MCF 10A (cell line): ENCODE data around the gene PTPRE. TPM values are rescaled to one million over a fixed set of nuclear protein-coding genes. Genes with fewer than 3 reads are reported as not detected.

Source experiments
- BruUV-seq: library from RNA; stranded (reverse); fragments of 400-500 nt; replicated peaks from 2 replicates; lab custom pipeline; 2021; lab: Mats Ljungman, UMichigan
- CTCF ChIA-PET: fragments of 300-600 bp; sonication (Branson Sonifier 250); formaldehyde crosslinking; extraction: SDS; loops from one replicate; lab custom pipeline; 2021; ENCODE audit warnings: antibody characterized with exemption, inconsistent platforms; lab: Yijun Ruan, JAX
- POLR2A ChIA-PET: fragments of 300-600, 350-650 bp; sonication (Branson Sonifier 250); formaldehyde crosslinking; extraction: SDS; loops from one replicate; lab custom pipeline; 2020; ENCODE audit warnings: antibody characterized with exemption, inconsistent platforms; lab: Yijun Ruan, JAX
- DNase-seq: peaks from one replicate; pipeline ENCODE4 v3.0.0-alpha.2; 2018; ENCODE audit not compliant: unreplicated experiment
- H3K27ac Mint-ChIP-seq: one replicate; pipeline ENCODE4 v1.8.0; 2022; ENCODE audit warnings: mild to moderate bottlenecking, low read depth, mixed read lengths; ENCODE audit not compliant: unreplicated experiment
- H3K27me3 Mint-ChIP-seq: one replicate; pipeline ENCODE4 v1.8.0; 2022; ENCODE audit warnings: mixed read lengths; ENCODE audit not compliant: insufficient read depth, unreplicated experiment
- H3K36me3 Mint-ChIP-seq: one replicate; pipeline ENCODE4 v1.8.0; 2022; ENCODE audit warnings: mild to moderate bottlenecking, moderate library complexity, mixed read lengths; ENCODE audit not compliant: insufficient read depth, unreplicated experiment
- H3K4me1 Mint-ChIP-seq: one replicate; pipeline ENCODE4 v1.8.0; 2022; ENCODE audit warnings: mixed read lengths; ENCODE audit not compliant: insufficient read depth, unreplicated experiment
- H3K4me3 Mint-ChIP-seq: one replicate; pipeline ENCODE4 v1.8.0; 2022; ENCODE audit warnings: mild to moderate bottlenecking, moderate library complexity, mixed read lengths; ENCODE audit not compliant: unreplicated experiment
- H3K9me3 Mint-ChIP-seq: one replicate; pipeline ENCODE4 v1.8.0; 2022; ENCODE audit warnings: mixed read lengths; ENCODE audit not compliant: unreplicated experiment
- CTCF ChIP-seq: fragments of 200-600 bp; IDR thresholded peaks from one replicate; pipeline ENCODE4 v1.8.0; 2022; ENCODE audit warnings: antibody characterized with exemption, mild to moderate bottlenecking; ENCODE audit not compliant: unreplicated experiment
- intact Hi-C: fragments of 100-400 bp; cut with micrococcal nuclease; formaldehyde crosslinking; loops from 2 replicates; pipeline ENCODE4 v1.14.1; 2022
- total RNA-seq: library from RNA; stranded (reverse); gene quantifications from 2 replicates; pipeline ENCODE4 v1.2.3, GENCODE V29; 2022

Gene PTPRE
- total RNA-seq, 1 experiment from 2014 or later, result 34.6 TPM

GRCh38 chr10:128081720-128082119 lies 174.8 kb downstream of the PTPRE start:
- Mint-ChIP-seq H3K27me3 (no peaks in the 10 kb centered on the region), H3K36me3 (peaks cover 40% of the 10 kb centered on the region), H3K9me3 (no peaks in the 10 kb centered on the region), H3K4me3 (no peak overlapping the region), H3K4me1 (no peaks in the 10 kb centered on the region), H3K27ac (no peak overlapping the region)
- ChIA-PET CTCF (interaction anchor here (0.6 to 14.1 kb wide), 8 partner anchors 13 to 522 kb away, joined by 3 to 187 read pairs (median 4); no protein-coding TSS in a partner anchor), POLR2A (no interaction called here)
- DNase-seq, result no peak
- BruUV-seq, result no TSS peak
- TF ChIP-seq CTCF, result no peak
- intact Hi-C loops, result no loop called here

- peaks cover 32% of the 10 kb centered on the region for H3K36me3 Mint-ChIP-seq
- TF ChIP-seq CTCF, result no peak
- H3K4me3 Mint-ChIP-seq, result no peak overlapping the region
- no TSS peak for BruUV-seq
- H3K9me3 Mint-ChIP-seq, result no peaks in the 10 kb centered on the region
- no peak for DNase-seq
- no peaks in the 10 kb centered on the region for H3K27me3 Mint-ChIP-seq
- no peak overlapping the region for H3K27ac Mint-ChIP-seq
- no peaks in the 10 kb centered on the region for H3K4me1 Mint-ChIP-seq
- intact Hi-C loops, result no loop called here
- POLR2A ChIA-PET, result interaction anchor here (0.8 to 1.2 kb wide), 4 partner anchors 35 to 160 kb away, joined by 3 to 5 read pairs (median 3); no protein-coding TSS in a partner anchor
- CTCF ChIA-PET, result interaction anchor here (0.6 to 14.1 kb wide), 9 partner anchors 10 to 178 kb away, joined by 3 to 187 read pairs (median 3); no protein-coding TSS in a partner anchor
Measured at GRCh38 chr10:128083191-128083895, 176.4 kb downstream of the PTPRE start.

- no peaks in the 10 kb centered on the region for H3K27me3 Mint-ChIP-seq
- H3K36me3 Mint-ChIP-seq, result peaks cover 22% of the 10 kb centered on the region
- no peaks in the 10 kb centered on the region for H3K4me1 Mint-ChIP-seq
- CTCF ChIA-PET, result interaction anchor here (0.6 to 14.1 kb wide), 6 partner anchors 11 to 67 kb away, joined by 3 to 187 read pairs (median 4); partner anchors contain the start of gene MKI67
- no peak for DNase-seq
- no peaks in the 10 kb centered on the region for H3K9me3 Mint-ChIP-seq
- POLR2A ChIA-PET, result interaction anchor here (0.7 to 1.1 kb wide), 3 partner anchors 19 to 161 kb away, joined by 3 to 4 read pairs (median 3); no protein-coding TSS in a partner anchor
- intact Hi-C loops, result no loop called here
- no peak for TF ChIP-seq CTCF
- no peak overlapping the region for H3K4me3 Mint-ChIP-seq
- no peak overlapping the region for H3K27ac Mint-ChIP-seq
- BruUV-seq, result no TSS peak
Measured at GRCh38 chr10:128084364-128084763, 177.5 kb downstream of the PTPRE start.

- no peak for TF ChIP-seq CTCF
- ChIA-PET POLR2A (interaction anchor here (0.7 to 1.1 kb wide), 2 partner anchors 20 to 38 kb away, joined by 3 to 4 read pairs; no protein-coding TSS in a partner anchor), CTCF (interaction anchor here (14.1 kb wide), 1 partner anchor 67 kb away, joined by 187 read pairs; no protein-coding TSS in a partner anchor)
- intact Hi-C loops, result no loop called here
- Mint-ChIP-seq H3K4me3 (no peak overlapping the region), H3K27me3 (no peaks in the 10 kb centered on the region), H3K9me3 (no peaks in the 10 kb centered on the region), H3K36me3 (peaks cover 17% of the 10 kb centered on the region), H3K4me1 (no peaks in the 10 kb centered on the region), H3K27ac (no peak overlapping the region)
- no TSS peak for BruUV-seq
- DNase-seq, result no peak
Measured at GRCh38 chr10:128084991-128085390, 178.1 kb downstream of the PTPRE start.
